ENCODE data around the gene COL2A1.

Gene COL2A1

GRCh38 chr12:47990351-47991105 is 13.7 kb downstream of the COL2A1 start:
- Histone ChIP-seq H3K4me1 (ENCODE audit: control insufficient read depth, insufficient read depth, low read length) (no peaks in the 10 kb centered on the region), H3K36me3 (ENCODE audit: control insufficient read depth, insufficient read depth, low read length) (no peaks in the 10 kb centered on the region), H3K9ac (ENCODE audit: low read length) (no peak overlapping the region), H3K27ac (ENCODE audit: low read depth, low read length) (no peak overlapping the region), H3K4me3 (ENCODE audit: low read length) (no peak overlapping the region), H3K27me3 (ENCODE audit: control insufficient read depth, insufficient read depth, low read length) (no peaks in the 10 kb centered on the region)

DNA sequence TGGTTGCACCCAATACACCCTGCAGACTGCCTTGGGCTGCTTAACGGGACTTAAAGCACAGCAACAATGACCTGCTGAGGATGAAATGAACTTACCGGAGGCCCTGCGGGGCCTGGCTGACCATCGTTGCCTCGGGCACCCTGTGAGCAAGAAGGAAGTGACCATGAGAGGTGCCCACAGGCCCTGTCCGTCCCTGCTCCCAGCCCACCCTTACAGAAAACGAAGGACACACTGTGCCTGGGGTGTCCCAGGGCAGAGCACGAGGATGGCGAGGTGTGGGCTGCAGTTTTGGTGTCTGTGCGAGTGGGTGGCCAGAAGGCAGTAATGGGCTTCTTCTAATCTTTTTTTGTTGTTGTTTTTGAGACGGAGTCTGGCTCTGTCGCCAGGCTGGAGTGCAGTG is 14.6 kb downstream of the COL2A1 start:
- Histone ChIP-seq H3K27me3 (ENCODE audit: control insufficient read depth, insufficient read depth, low read length) (no peaks in the 10 kb centered on the region), H3K27ac (ENCODE audit: low read depth, low read length) (no peak overlapping the region), H3K4me1 (ENCODE audit: control insufficient read depth, insufficient read depth, low read length) (no peaks in the 10 kb centered on the region), H3K9ac (ENCODE audit: low read length) (no peak overlapping the region), H3K36me3 (ENCODE audit: control insufficient read depth, insufficient read depth, low read length) (no peaks in the 10 kb centered on the region), H3K4me3 (ENCODE audit: low read length) (no peak overlapping the region)

GRCh38 chr12:47989023-47989417 is 15.3 kb downstream of the COL2A1 start:
- Histone ChIP-seq H3K27me3 (ENCODE audit: control insufficient read depth, insufficient read depth, low read length) (no peaks in the 10 kb centered on the region), H3K36me3 (ENCODE audit: control insufficient read depth, insufficient read depth, low read length) (no peaks in the 10 kb centered on the region), H3K4me3 (ENCODE audit: low read length) (no peak overlapping the region), H3K27ac (ENCODE audit: low read depth, low read length) (no peak overlapping the region), H3K4me1 (ENCODE audit: control insufficient read depth, insufficient read depth, low read length) (no peaks in the 10 kb centered on the region), H3K9ac (ENCODE audit: low read length) (no peak overlapping the region)

DNA sequence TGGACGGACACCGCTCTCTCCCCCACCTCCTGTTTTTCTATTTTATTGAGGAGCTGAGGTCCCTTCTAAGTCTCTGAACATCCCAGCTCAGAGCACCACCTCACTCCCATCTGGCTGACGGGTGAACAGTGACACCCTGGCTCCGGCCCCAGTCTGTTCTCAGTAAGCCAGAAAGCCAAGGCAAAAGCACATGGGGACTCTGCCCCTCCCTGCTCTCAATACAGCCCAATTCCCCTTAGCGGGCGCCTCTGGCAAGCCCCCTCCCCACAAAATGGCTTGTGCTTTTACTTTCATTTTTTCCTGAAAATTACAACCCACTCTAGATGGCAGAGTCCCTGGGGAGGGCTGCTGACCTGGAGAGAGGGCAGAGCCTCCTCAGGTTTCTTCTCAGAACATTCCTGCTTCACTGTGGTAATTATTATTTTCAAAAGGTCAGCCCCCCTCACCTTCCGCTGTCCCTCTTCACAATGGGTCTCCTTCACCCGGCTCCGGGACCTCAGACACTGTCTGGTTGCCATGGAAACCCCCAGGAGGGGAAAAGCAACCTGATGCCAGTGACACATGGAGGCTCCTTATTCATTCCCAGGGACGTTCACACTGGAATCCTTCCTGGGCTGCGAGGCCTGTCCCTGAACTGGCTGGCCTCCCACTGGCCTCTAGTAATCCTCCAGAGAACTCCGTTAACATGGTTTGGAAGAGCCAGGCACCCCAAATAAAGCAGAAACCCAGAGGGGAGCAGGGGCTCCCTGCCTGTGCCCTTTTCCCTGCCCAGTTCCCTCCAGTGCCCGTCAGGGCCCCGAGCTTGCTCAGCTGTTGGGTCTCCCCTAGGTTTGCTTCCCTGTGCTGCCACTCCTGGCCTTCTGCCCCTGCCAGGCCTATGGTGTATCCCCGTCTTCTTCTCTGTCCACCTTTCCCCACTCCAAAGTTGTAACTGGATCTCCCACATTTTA is 15.9 kb downstream of the COL2A1 start:
- Histone ChIP-seq H3K27ac (ENCODE audit: low read depth, low read length) (no peak overlapping the region), H3K27me3 (ENCODE audit: control insufficient read depth, insufficient read depth, low read length) (no peaks in the 10 kb centered on the region), H3K36me3 (ENCODE audit: control insufficient read depth, insufficient read depth, low read length) (no peaks in the 10 kb centered on the region), H3K4me1 (ENCODE audit: control insufficient read depth, insufficient read depth, low read length) (no peaks in the 10 kb centered on the region), H3K4me3 (ENCODE audit: low read length) (no peak overlapping the region), H3K9ac (ENCODE audit: low read length) (no peak overlapping the region)

DNA sequence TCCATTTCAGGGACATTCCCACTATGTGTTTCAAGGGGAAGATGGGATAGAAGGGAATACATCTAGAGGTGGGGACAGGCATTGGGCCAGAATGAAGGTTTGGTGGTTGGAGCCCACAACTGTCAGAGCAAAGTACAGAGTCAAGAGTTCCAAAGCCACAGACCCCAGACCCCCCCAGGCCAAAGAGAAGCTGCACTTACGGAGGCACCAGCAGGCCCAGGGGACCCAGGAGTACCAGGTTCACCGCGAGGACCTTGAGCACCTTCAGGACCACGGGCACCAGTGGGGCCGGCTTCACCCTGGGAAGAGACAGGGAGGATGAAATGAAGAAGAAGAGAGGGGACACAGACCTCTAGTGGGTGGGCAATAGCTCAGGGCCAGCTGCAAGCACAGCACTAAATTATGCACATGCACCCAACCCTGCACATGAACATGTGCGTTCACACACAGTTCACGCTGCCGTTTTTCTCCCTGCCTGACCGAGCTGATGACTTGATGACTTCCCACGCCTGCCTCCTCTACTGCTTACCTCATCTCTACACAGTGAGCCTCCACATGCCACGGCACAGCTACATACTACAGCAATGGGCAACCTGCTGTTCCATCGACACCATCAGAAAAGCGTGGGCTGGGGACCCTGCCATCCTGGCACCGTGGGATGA is 16.7 kb downstream of the COL2A1 start:
- Histone ChIP-seq H3K9ac (ENCODE audit: low read length) (no peak overlapping the region), H3K27me3 (ENCODE audit: control insufficient read depth, insufficient read depth, low read length) (no peaks in the 10 kb centered on the region), H3K36me3 (ENCODE audit: control insufficient read depth, insufficient read depth, low read length) (no peaks in the 10 kb centered on the region), H3K4me3 (ENCODE audit: low read length) (no peak overlapping the region), H3K27ac (ENCODE audit: low read depth, low read length) (no peak overlapping the region), H3K4me1 (ENCODE audit: control insufficient read depth, insufficient read depth, low read length) (no peaks in the 10 kb centered on the region)

DNA sequence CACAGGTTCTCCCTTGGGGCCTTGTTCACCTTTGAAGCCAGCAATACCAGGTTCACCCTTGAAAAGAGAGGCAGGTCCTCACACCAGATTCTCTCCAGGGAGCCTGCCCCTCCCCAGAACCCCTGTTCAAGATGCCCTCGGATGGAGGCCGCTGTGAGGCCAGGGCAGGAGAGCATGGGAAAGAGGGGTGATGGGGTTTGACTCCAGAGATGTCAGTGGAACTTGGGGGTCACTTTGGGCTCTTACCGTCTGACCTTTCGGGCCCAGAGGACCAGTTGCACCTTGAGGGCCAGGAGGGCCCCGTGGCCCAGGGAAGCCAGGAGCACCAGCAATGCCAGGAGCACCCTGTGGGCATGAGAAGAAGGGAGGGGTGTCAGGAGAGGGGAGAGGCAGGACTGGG is 17.4 kb downstream of the COL2A1 start:
- H3K4me3 ChIP-seq (ENCODE audit: low read length), result no peak overlapping the region
- H3K36me3 ChIP-seq (ENCODE audit: control insufficient read depth, insufficient read depth, low read length), result no peaks in the 10 kb centered on the region
- H3K9ac ChIP-seq (ENCODE audit: low read length), result no peak overlapping the region
- H3K27ac ChIP-seq (ENCODE audit: low read depth, low read length), result no peak overlapping the region
- H3K4me1 ChIP-seq (ENCODE audit: control insufficient read depth, insufficient read depth, low read length), result no peaks in the 10 kb centered on the region
- no peaks in the 10 kb centered on the region for H3K27me3 ChIP-seq (ENCODE audit: control insufficient read depth, insufficient read depth, low read length)

- no peaks in the 10 kb centered on the region for H3K36me3 ChIP-seq (ENCODE audit: control insufficient read depth, insufficient read depth, low read length)
- no peak overlapping the region for H3K4me3 ChIP-seq (ENCODE audit: low read length)
- H3K9ac ChIP-seq (ENCODE audit: low read length), result no peak overlapping the region
- H3K4me1 ChIP-seq (ENCODE audit: control insufficient read depth, insufficient read depth, low read length), result no peaks in the 10 kb centered on the region
- no peak overlapping the region for H3K27ac ChIP-seq (ENCODE audit: low read depth, low read length)
- H3K27me3 ChIP-seq (ENCODE audit: control insufficient read depth, insufficient read depth, low read length), result no peaks in the 10 kb centered on the region
These were observed 18.0 kb downstream of the COL2A1 start for GRCh38 chr12:47986291-47986660.

GRCh38 chr12:47985596-47986290 is 18.5 kb downstream of the COL2A1 start:
- no peak overlapping the region for H3K4me3 ChIP-seq (ENCODE audit: low read length)
- no peak overlapping the region for H3K9ac ChIP-seq (ENCODE audit: low read length)
- no peaks in the 10 kb centered on the region for H3K27me3 ChIP-seq (ENCODE audit: control insufficient read depth, insufficient read depth, low read length)
- no peak overlapping the region for H3K27ac ChIP-seq (ENCODE audit: low read depth, low read length)
- H3K4me1 ChIP-seq (ENCODE audit: control insufficient read depth, insufficient read depth, low read length), result no peaks in the 10 kb centered on the region
- H3K36me3 ChIP-seq (ENCODE audit: control insufficient read depth, insufficient read depth, low read length), result no peaks in the 10 kb centered on the region

- Histone ChIP-seq H3K27ac (ENCODE audit: low read depth, low read length) (no peak overlapping the region), H3K27me3 (ENCODE audit: control insufficient read depth, insufficient read depth, low read length) (no peaks in the 10 kb centered on the region), H3K4me3 (ENCODE audit: low read length) (no peak overlapping the region), H3K9ac (ENCODE audit: low read length) (no peak overlapping the region), H3K36me3 (ENCODE audit: control insufficient read depth, insufficient read depth, low read length) (no peaks in the 10 kb centered on the region), H3K4me1 (ENCODE audit: control insufficient read depth, insufficient read depth, low read length) (no peaks in the 10 kb centered on the region)
These were observed 19.9 kb downstream of the COL2A1 start for GRCh38 chr12:47984331-47984801.

- Histone ChIP-seq H3K4me1 (ENCODE audit: control insufficient read depth, insufficient read depth, low read length) (no peaks in the 10 kb centered on the region), H3K4me3 (ENCODE audit: low read length) (no peak overlapping the region), H3K36me3 (ENCODE audit: control insufficient read depth, insufficient read depth, low read length) (no peaks in the 10 kb centered on the region), H3K27me3 (ENCODE audit: control insufficient read depth, insufficient read depth, low read length) (no peaks in the 10 kb centered on the region), H3K9ac (ENCODE audit: low read length) (no peak overlapping the region), H3K27ac (ENCODE audit: low read depth, low read length) (no peak overlapping the region)
These were observed 20.6 kb downstream of the COL2A1 start for GRCh38 chr12:47983541-47984115.

- H3K4me3 ChIP-seq (ENCODE audit: low read length), result no peak overlapping the region
- H3K27me3 ChIP-seq (ENCODE audit: control insufficient read depth, insufficient read depth, low read length), result no peaks in the 10 kb centered on the region
- H3K27ac ChIP-seq (ENCODE audit: low read depth, low read length), result no peak overlapping the region
These were observed 21.5 kb downstream of the COL2A1 start for GRCh38 chr12:47982770-47983169.

More at GRCh38 chr12:47982770-47983169, 21.5 kb downstream of the COL2A1 start:
- no peaks in the 10 kb centered on the region for H3K4me1 ChIP-seq (ENCODE audit: control insufficient read depth, insufficient read depth, low read length)
- no peak overlapping the region for H3K9ac ChIP-seq (ENCODE audit: low read length)
- no peaks in the 10 kb centered on the region for H3K36me3 ChIP-seq (ENCODE audit: control insufficient read depth, insufficient read depth, low read length)
